ENCODE data around the gene CST7. TPM values are rescaled to one million over a fixed set of nuclear protein-coding genes. Genes with fewer than 3 reads are reported as not detected.

The CST7 gene
- total and polyA plus RNA-seq, 2 of the 13 experiments (the other 11 are each of a cell fraction or from before 2014, with no cell fraction given), result not detected

- ChIA-PET POLR2A (no interaction called here), CTCF (ENCODE audit: low intra/inter-chr PET ratio, low total read pairs) (no interaction called here)
- no peak overlapping the region for H3K27ac ChIP-seq (ENCODE audit: extremely low read length, insufficient read depth, low read length)
- FAIRE-seq, result no peak
- no peaks in the 10 kb centered on the region for H3K9me3 ChIP-seq (ENCODE audit: low read length)
- intact Hi-C loops (cut with micrococcal nuclease; ENCODE audit: unreplicated experiment) (no loop called here), in situ Hi-C loops (cut with HindIII; ENCODE audit: extremely low pct_ligation_motif_present, low pct_unique_long_range_greater_than_20kb) (no loop called here)
- WGBS (ENCODE audit: low lambda C conversion rate), result 90% methylated on average over 20 of the region's 20 CpGs
- H4K20me1 ChIP-seq (ENCODE audit: insufficient read depth, low read length), result no peaks in the 10 kb centered on the region
- H3K9ac ChIP-seq (ENCODE audit: insufficient read depth, low read depth, low read length), result no peak overlapping the region
- no TSS peak for BruUV-seq (replicated peaks)
- TF ChIP-seq NFKB2 (CRISPR knock-in tag; IDR thresholded peaks at IDR 0.05; ENCODE audit: borderline replicate concordance) (no peak), CBX1 (IDR thresholded peaks at IDR 0.05; ENCODE audit: low read depth) (no peak), FOXJ3 (CRISPR knock-in tag; IDR thresholded peaks at IDR 0.05; ENCODE audit: borderline replicate concordance) (no peak), ZNF839 (CRISPR knock-in tag; IDR thresholded peaks at IDR 0.05; ENCODE audit: borderline replicate concordance) (no peak), ZNF546 (CRISPR knock-in tag; conservative IDR thresholded peaks at IDR 0.05) (no peak), ZNF569 (CRISPR knock-in tag; IDR thresholded peaks at IDR 0.05; ENCODE audit: borderline replicate concordance) (no peak), LRRFIP1 (CRISPR knock-in tag; conservative IDR thresholded peaks at IDR 0.05) (no peak), NR0B2 (CRISPR knock-in tag; IDR thresholded peaks at IDR 0.05) (no peak), SPEN (CRISPR knock-in tag; IDR thresholded peaks at IDR 0.05; ENCODE audit: low read depth) (no peak), HMGXB3 (CRISPR knock-in tag; IDR thresholded peaks at IDR 0.05; ENCODE audit: borderline replicate concordance) (no peak), GTF3A (CRISPR knock-in tag; conservative IDR thresholded peaks at IDR 0.05) (no peak), USF2 (IDR thresholded peaks at IDR 0.05; ENCODE audit: low read depth, low read length) (no peak), USF2 (CRISPR knock-in tag; IDR thresholded peaks at IDR 0.05; ENCODE audit: borderline replicate concordance) (no peak)
- H3K36me3 ChIP-seq (replicated peaks in 1 of 2; ENCODE audit: control insufficient read depth in 1 of 2, insufficient read depth in 2 of 2, low read length in 2 of 2), result peaks cover 39 to 67% of the 10 kb centered on the region in 2 experiments
- ATAC-seq, result no peak
- H3K4me3 ChIP-seq (replicated peaks in 1 of 3; ENCODE audit: insufficient read depth in 1 of 3, low read depth in 2 of 3, low read length in 3 of 3), result no peak overlapping the region
- no peak overlapping the region for H2AFZ ChIP-seq (ENCODE audit: low read length)
- no peak overlapping the region for H3K4me2 ChIP-seq (ENCODE audit: low read depth, low read length)
- no peaks in the 10 kb centered on the region for H3K4me1 ChIP-seq (ENCODE audit: insufficient read depth, low read length)
- H3K79me2 ChIP-seq (ENCODE audit: insufficient read depth, low read length), result no peaks in the 10 kb centered on the region
- no peaks in the 10 kb centered on the region for H3K27me3 ChIP-seq (ENCODE audit: control insufficient read depth in 1 of 2, insufficient read depth in 2 of 2, low read length in 2 of 2)
- DNase-seq (ENCODE audit: low spot score), result no peak
Observed at GRCh38 chr20:24961384-24962181, 12.5 kb downstream of the CST7 start.

Data from HepG2 (cell line).